Activated CD4-positive, CD25-positive, alpha-beta regulatory T cell treated with anti-CD3 and anti-CD28 coated beads, Interleukin-2, amount 50 U/mL, for 24 hours (primary cell): Measurements from ENCODE around the gene NOD2.
A peak's percentile ranks its signal among the peaks of the same experiment; 100 is the strongest.

Source experiments
- ATAC-seq, 2 donors: fragments of 150-1000 bp; cut with Tn5 transposase; one replicate each; pipeline ENCODE4 v1.10.0; 2021; ENCODE audit warnings: mild to moderate bottlenecking in 1 of 2, moderate library complexity in 1 of 2

Gene NOD2

DNA sequence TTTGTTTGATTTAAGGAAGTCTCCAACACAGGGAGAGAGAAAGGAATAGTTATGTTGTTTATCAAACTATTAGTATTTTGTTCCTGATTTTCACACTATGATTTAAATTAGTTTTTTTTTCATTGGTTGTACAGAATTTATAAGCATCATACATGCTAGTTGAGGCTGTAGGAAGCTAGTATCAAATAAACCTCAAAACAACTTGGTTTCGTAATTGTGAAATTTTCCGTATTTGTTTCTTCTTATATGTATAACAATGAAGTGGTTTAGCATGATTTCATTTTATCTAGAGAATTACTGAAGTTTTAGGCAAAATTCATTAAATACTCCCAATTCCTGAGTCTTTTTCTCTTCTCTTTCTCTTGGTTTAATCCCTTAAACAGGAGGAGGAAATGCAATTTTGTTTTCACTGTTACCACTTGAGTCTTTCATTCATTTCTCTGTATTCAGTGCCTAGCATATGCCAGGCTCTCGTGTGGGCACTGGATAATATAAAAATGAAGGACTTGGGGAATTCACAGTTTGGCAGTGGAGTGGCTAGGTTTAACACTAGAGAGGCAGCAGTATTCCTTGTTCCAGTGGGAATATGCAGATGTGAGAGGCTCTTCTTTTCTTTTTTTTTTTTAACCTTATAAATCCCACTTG, 50.3 kb downstream of the NOD2 start:
- no peak for ATAC-seq

- ATAC-seq: peak in 1 of 2 donors; percentile 7
Observed at GRCh38 chr16:50744881-50745280, 51.5 kb downstream of the NOD2 start.

GRCh38 chr16:50745940-50746339, 52.5 kb downstream of the NOD2 start:
- ATAC-seq: no peak

DNA sequence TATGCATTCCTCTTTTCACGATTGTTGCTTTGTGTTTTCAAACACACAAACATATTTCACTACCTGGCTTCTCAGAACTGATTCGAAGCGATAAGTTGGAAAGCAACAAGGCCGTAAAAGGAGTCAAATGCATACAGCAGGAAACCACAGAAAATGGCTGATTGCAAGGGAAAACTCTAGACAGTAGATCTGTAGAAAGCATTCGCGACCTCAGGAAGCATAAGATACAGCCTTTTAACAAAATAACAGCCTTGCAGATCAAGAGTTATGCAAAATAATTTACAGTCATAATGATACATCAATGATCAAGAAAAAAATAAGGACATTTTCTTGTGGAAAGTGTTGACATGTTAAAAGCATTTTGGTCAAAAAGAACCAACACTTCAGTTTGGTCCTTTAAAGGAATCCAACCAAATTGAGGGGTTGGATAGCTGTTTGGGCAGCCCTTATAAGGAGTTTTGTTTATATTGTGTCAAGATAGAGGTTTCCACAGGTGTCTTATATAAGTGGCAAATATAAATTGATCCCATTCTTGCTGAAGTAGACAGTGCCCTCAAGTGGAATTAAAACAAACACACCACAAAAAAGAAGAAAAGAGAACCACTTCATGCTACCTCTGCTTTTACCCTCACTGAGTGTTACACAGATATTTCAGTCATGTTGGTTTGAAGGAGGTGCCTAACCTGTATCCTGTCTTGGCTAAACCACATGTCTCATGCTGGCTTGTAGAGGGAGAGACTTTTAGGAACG, 54.0 kb downstream of the NOD2 start:
- peak; percentile 37 to 40 for ATAC-seq

DNA sequence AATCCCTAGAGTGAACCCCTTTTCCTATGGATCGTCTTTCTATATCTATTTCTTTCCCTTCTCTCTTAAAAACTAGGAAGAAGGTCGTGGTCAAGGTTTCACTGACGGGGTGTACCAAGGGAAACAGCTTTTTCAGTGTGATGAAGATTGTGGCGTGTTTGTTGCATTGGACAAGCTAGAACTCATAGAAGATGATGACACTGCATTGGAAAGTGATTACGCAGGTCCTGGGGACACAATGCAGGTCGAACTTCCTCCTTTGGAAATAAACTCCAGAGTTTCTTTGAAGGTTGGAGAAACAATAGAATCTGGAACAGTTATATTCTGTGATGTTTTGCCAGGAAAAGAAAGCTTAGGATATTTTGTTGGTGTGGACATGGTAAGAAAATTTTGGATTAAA, 58.1 kb downstream of the NOD2 start:
- no peak for ATAC-seq

- no peak for ATAC-seq
Observed at GRCh38 chr16:50752471-50753235, 59.2 kb downstream of the NOD2 start.

DNA sequence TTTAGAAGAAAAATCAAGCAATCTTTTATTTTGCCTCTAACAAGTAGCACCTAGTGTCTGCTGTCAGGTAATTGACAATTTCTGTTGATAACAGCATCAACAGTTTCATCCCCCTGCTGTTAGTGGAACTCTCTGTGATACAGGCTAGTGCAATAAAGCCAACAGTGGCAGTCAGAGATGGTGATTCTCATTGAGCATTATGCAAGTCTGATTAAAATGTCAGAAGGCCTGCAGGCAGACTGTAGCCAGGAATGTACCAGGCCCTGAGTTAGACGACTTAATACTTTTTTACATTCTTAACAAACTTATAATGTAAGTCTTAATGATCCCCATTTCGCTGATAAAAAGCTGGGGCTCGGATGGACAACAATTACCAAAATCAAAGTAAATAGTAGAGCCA, 63.1 kb downstream of the NOD2 start:
- ATAC-seq: no peak

DNA sequence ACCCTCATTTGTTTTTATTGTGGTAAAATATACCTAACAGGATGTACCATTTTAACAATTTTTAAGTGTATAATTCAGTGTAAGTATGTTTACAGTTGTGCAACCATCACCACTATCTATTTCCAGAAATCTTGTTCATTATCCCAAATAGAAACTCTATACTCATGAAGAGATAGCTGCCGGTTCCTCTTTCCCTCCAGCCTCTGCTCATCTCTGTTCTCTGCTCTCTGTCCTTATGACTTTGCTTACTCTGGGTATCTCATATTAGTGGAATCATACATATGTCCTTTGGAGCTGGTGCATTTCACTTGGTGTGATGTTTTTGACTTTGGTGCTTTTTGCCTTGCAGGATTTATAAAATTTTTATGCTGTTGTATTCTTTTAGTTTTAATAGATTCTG, 67.9 kb downstream of the NOD2 start:
- no peak for ATAC-seq

GRCh38 chr16:50762241-50762640, 68.8 kb downstream of the NOD2 start:
- ATAC-seq: no peak

DNA sequence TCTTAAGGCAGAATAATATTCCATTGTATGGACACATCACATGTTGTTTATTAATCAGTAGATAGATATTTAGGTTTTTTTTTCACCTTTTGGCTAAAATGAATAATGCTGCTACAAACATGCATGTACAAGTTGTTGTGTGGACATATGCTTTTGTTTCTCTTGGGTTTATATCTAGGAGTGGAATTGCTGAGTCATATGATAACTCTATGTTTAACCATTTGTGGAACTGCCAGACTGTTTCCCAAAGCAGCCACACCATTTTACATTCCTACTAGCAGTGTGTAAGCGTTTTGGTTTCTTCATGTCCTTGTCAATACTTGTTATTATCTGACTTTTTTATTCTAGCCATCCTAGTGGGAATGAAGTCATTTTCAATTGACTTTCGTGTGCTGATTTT, 69.8 kb downstream of the NOD2 start:
- ATAC-seq: no peak

DNA sequence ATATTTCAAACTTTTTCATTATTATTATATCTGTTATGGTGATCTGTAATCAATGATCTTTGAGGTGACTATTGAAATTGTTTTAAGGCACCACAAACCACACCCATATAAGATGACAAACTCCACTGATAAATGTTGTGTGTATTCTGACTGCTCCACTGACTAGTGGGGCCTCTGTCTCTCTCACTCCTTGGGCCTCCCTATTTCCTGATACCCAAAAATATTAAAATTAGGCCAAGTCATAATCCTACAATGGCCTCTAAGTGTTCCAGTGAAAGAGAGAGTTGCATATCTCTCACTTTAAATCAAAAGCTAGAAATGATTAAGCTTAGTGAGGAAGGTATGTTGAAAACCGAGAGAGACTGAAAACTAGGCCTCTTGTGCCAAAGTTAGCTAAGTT, 71.9 kb downstream of the NOD2 start:
- peak; percentile 75 to 86 for ATAC-seq

GRCh38 chr16:50765861-50766260, 72.5 kb downstream of the NOD2 start:
- ATAC-seq: peak; percentile 12 to 34

DNA sequence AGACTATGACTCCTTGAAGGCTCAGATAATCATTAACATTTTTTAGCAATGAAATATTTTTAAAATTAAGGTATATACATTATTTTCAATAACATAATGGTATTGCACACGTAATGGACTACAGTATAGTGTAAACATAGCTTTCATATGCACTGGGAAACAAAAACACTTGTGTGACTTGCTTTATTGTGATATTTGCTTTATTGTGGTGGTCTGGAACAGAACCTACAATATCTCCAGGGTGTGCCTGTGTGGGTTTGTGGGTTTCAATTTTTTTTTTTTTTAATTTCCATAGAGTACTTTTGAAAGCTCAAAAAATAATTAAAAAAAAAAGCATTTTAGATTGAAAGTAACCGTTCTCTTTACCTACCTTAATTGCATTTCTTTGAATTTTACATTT, 73.8 kb downstream of the NOD2 start:
- ATAC-seq: no peak

GRCh38 chr16:50771366-50771765, 78.0 kb downstream of the NOD2 start:
- ATAC-seq: peak in 1 of 2 donors; percentile 45

GRCh38 chr16:50774405-50774804, 81.0 kb downstream of the NOD2 start:
- ATAC-seq: no peak

GRCh38 chr16:50774960-50775359, 81.6 kb downstream of the NOD2 start:
- ATAC-seq: no peak

GRCh38 chr16:50776037-50776436, 82.6 kb downstream of the NOD2 start:
- ATAC-seq: no peak

GRCh38 chr16:50778284-50779163, 85.1 kb downstream of the NOD2 start:
- peak; percentile 72 to 77 for ATAC-seq

DNA sequence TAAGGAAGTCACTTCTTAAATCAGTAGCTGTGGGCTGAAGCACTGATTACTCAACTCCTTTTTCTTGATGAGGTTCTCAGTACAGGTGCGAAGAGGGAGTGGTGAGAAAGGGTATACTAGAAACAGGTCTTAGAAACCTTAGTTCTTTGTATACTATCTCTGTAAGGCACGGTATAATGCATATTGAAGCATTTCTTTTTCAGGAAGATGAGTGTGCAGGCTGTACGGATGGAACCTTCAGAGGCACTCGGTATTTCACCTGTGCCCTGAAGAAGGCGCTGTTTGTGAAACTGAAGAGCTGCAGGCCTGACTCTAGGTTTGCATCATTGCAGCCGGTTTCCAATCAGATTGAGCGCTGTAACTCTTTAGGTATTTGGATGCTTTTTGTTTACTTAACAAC, 87.6 kb downstream of the NOD2 start:
- peak; percentile 65 to 68 for ATAC-seq

DNA sequence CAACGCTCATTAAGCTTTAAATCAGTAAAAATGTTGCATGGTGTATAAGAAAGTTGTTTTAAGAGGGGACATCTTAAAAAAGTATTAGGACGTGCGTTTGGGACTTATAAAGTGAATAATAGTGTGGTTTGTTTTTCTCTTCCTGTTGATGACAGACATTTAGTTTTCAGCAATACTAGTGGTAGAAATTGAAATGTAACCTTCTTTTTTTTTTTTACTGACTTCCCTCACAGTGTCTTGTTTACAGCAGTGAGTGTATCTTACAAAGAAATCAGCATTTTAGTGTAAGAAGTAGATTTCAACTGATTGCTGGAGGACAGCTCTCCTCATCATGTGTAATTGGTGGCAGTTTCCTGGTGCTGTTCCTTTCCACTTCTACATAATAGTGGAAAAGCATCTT, 88.1 kb downstream of the NOD2 start:
- ATAC-seq: peak; percentile 12 to 15
